Muscle of leg (tissue), 11 donors: Measurements from ENCODE around the gene CDC42BPA. TPM values are rescaled to one million over a fixed set of nuclear protein-coding genes. Genes with fewer than 3 reads are reported as not detected.
"Not testable (repeated sequence)": the region's sequence is repeated elsewhere in the genome, so short reads cannot be mapped to it uniquely, and the experiment has no call there.

ENCODE experiments used
- DNase-seq: peaks from one replicate; pipeline ENCODE4 v3.0.0; 2013
- H3K27ac ChIP-seq: one replicate; pipeline ENCODE4 v1.5.1; 2013; ENCODE audit warnings: mild to moderate bottlenecking, low read length, control low read depth
- H3K27me3 ChIP-seq: one replicate; pipeline ENCODE4 v1.6.1; 2013; ENCODE audit warnings: low read length; ENCODE audit not compliant: control insufficient read depth, insufficient read depth
- H3K36me3 ChIP-seq: one replicate; pipeline ENCODE4 v1.6.1; 2013; ENCODE audit warnings: low read length; ENCODE audit not compliant: control insufficient read depth, insufficient read depth
- H3K4me1 ChIP-seq: one replicate; pipeline ENCODE4 v1.6.1; 2013; ENCODE audit warnings: low read length; ENCODE audit not compliant: control insufficient read depth, insufficient read depth
- H3K4me3 ChIP-seq: one replicate; pipeline ENCODE4 v1.5.1; 2013; ENCODE audit warnings: low read length, control low read depth
- H3K9me3 ChIP-seq: replicated peaks from 2 replicates; pipeline ENCODE4 v1.6.1; 2013; ENCODE audit warnings: low read depth, low read length; ENCODE audit not compliant: control insufficient read depth
- WGBS: methylation state at CpG from one replicate; pipeline ENCODE4 v1.1.5; 2013; ENCODE audit warnings: missing lambda C conversion rate; ENCODE audit not compliant: insufficient coverage; 5-methylcytosine and 5-hydroxymethylcytosine counted together
- polyA plus RNA-seq, 8 donors: library from polyadenylated mRNA; unstranded; fragments of 120-200 nt; gene quantifications; one replicate each; pipeline versions ENCODE4 v1.2.1 to v1.2.3, GENCODE V29; 2013; ENCODE audit warnings: inconsistent platforms in 1 of 8, low replicate concordance in 1 of 8; ENCODE audit not compliant: insufficient read length in 8 of 8, insufficient read depth in 1 of 8
- total RNA-seq: library from RNA; stranded (reverse); fragments of 120-200 nt; gene quantifications from one replicate; pipeline ENCODE4 v1.2.4, GENCODE V29; 2013

The CDC42BPA gene
- total and polyA plus RNA-seq, 9 donors = 22.0 to 38.2 (median 29.3) TPM

DNA sequence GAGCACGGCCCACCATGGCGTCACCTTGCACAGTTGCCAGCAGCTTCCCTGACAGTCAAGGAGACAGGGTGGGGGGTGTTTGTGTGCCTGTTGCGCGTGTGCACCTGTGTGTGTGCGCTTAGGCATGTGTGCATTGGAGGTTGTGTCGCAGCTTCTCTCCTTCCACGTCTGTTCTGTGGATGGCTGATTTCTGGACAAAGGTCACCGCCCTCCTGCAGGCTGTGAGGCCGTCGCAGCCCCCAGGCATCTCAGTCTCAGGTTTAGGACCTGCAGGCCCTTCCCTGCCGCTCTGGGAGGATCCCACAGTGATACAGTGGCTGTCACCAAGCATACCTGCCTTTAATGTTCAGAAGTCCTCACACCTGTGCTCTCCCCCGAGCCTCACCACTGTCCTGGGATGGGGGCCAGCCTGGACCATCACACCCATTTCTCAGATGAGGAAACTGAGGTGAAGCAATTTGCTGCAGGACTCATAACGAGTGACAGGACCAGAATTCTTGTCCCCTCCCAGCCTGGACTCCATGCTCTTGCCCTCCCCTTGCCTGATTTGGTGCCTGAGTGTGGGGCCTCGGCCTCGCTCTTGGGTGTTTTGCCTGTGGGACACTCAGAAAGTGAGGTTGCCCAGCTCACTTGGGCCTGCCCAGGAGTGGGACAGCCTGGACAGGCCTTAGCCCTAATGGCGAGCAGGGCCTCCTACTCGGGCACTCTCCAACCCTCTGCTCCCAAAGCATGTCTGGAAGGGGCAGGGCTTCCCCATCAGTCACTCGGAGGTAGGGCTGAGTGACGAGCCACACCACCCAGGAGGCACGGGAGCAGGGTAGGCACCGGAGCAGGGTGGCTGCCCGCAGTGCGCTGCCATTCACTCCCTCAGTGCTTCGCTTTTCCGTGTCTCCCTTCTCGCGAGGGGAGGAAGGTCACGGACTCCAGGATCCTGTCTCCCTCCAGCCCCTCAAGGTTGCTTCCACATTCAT lies 355.6 kb downstream of the CDC42BPA start:
- Histone ChIP-seq H3K27ac (no peak overlapping the region), H3K36me3 (peaks cover 28% of the 10 kb centered on the region), H3K9me3 (no peaks in the 10 kb centered on the region), H3K4me1 (peaks cover 9% of the 10 kb centered on the region), H3K27me3 (no peaks in the 10 kb centered on the region), H3K4me3 (no peak overlapping the region)
- no peak for DNase-seq
- WGBS = 86% methylated on average over 24 of the region's 28 CpGs

DNA sequence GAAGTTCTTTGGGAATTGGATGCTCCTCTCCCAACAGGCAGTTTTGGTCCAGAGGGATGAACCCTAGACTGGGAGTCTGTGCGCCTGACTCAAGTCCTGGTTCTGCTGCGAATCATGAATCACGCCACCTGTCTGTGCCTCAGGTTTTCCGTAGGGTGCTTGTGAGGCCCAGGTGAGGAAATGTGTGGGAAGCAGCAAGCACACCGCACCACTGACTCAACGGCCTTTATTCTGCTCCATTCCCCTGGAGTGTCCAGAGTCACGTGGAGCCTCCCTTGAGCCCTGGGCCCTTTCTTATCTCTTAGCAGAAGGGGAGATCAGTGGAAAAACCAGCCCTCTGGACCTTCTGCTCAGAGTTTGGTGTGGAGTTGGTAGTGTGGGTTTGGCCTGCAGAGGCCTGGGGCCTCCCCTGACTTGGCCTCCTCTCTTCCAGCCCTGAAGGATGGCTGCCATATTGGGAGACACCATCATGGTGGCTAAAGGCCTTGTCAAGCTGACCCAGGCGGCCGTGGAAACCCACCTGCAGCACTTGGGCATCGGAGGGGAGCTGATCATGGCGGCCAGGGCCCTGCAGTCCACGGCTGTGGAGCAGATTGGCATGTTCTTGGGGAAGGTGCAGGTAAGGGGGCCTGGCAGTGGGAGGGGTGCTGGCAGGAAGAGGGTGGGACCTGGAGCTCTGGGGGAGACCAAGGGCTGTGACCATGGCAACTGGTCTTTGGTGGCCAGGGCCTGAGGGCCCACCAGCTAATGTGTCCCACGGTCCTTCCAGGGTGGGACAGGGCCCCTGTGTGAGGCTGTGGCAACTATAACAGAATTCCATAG lies 357.1 kb downstream of the CDC42BPA start:
- H3K36me3 ChIP-seq = peaks cover 23% of the 10 kb centered on the region
- 88% methylated on average over 9 of the region's 13 CpGs for WGBS
- no peaks in the 10 kb centered on the region for H3K27me3 ChIP-seq
- DNase-seq = no peak
- no peaks in the 10 kb centered on the region for H3K9me3 ChIP-seq
- H3K4me1 ChIP-seq = peaks cover 9% of the 10 kb centered on the region
- H3K27ac ChIP-seq = no peak overlapping the region
- H3K4me3 ChIP-seq = no peak overlapping the region

DNA sequence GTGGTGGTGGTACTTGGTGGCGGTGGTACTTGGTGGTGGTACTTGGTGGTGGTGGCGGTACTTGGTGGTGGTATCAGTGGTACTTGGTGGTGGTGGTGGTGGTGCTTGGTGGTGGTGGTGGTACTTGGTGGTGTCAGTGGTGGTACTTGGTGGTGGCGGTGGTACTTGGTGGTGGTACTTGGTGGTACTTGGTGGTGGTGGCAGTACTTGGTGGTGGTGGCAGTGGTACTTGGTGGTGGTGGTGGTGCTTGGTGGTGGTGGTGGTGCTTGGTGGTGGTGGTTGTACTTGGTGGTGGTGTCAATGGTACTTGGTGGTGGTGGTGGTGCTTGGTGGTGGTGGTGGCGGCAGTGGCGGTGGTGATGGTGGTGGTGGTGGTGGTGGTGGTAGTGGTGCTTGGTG lies 358.0 kb downstream of the CDC42BPA start:
- Histone ChIP-seq H3K27me3 (no peaks in the 10 kb centered on the region), H3K4me3 (no peak overlapping the region), H3K36me3 (peaks cover 14% of the 10 kb centered on the region), H3K27ac (no peak overlapping the region), H3K4me1 (peaks cover 9% of the 10 kb centered on the region), H3K9me3 (peaks cover 3% of the 10 kb centered on the region)
- 67% methylated on average over 2 of the region's 5 CpGs for WGBS
- DNase-seq = no peak

DNA sequence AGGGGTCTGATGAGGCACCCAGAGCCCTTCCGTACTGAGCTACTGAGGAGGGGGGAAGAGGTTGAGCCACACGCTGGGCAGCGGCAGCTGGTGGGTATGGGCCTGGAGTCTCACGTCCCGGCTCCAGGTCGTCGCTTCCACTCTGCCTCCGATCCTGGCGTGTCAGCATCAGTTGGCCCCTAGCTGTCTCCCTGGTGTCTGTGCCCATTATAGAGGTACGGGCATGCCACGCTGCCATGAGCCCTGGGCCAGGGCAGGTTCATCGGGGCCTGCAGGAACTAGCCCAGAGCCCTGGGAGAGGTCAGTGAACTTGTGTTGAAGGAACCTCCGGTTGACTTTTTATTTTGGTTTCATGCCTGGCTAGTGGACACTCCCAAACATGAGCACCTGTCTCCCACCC lies 360.0 kb downstream of the CDC42BPA start:
- Histone ChIP-seq H3K27me3 (no peaks in the 10 kb centered on the region), H3K36me3 (peaks cover 7% of the 10 kb centered on the region), H3K4me3 (no peak overlapping the region), H3K4me1 (peaks cover 2% of the 10 kb centered on the region), H3K27ac (no peak overlapping the region), H3K9me3 (peaks cover 4% of the 10 kb centered on the region)
- DNase-seq = no peak
- whole genome bisulfite sequencing = 94% methylated on average over 12 of the region's 13 CpGs

DNA sequence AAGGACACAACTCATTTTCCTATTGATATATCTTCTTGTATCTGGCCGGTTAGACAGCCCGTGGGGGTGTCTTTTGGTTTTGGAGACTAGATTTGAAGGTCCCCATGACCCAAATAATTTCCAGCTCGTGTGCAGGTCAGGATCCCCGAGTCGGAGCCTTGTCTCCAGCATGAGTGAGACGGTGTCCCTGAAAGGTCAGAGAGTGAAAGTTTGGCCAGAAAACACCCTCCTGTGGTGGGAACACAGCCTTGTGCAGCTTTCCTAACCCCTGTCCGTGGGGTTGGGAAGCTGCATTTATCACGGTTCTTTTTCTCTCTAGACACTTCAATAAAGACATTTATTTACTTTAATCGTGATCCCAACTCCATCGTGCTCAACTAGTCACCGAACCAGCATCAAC lies 360.6 kb downstream of the CDC42BPA start:
- Histone ChIP-seq H3K9me3 (peaks cover 4% of the 10 kb centered on the region), H3K36me3 (peaks cover 4% of the 10 kb centered on the region), H3K4me3 (no peak overlapping the region), H3K27me3 (no peaks in the 10 kb centered on the region), H3K4me1 (peaks cover 2% of the 10 kb centered on the region), H3K27ac (no peak overlapping the region)
- DNase-seq = no peak
- WGBS = 97% methylated on average over 9 of the region's 11 CpGs

DNA sequence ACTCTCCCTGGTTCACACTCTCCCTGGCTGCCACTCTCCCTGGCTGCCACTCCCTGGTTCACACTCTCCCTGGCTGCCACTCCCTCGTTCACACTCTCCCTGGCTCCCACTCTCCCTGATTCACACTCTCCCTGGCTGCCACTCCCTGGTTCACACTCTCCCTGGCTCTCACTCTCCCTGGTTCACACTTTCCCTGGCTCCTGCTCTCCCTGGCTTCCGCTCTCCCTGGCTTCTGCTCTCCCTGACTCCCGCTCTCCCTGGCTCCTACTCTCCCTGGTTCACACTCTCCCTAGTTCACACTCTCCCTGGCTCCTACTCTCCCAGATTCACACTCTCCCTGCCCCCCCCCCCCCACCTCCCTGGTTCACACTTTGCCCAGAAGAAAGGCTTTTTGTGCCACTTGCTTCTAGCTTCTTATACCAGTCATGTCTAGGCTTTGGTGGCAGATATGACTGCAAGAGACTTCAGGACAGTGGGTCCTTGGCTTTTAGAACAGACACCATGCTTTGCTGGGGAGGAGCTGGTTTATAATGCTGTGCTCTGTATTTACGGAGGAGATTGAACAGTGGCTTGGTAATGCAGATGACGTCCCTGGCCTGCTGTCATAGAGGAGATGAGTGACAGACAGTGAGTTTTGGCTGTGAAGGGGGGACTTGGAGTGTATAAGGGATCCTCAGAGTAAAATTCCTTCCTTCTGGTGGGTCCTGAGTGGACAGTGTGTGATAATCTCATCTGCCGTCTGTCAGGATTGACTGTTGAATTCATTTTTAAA lies 361.2 kb downstream of the CDC42BPA start:
- no peaks in the 10 kb centered on the region for H3K36me3 ChIP-seq
- peaks cover 2% of the 10 kb centered on the region for H3K4me1 ChIP-seq
- DNase-seq = no peak
- WGBS = 88% methylated on average over 5 of the region's 6 CpGs
- no peaks in the 10 kb centered on the region for H3K27me3 ChIP-seq
- no peak overlapping the region for H3K4me3 ChIP-seq
- H3K9me3 ChIP-seq = peaks cover 4% of the 10 kb centered on the region
- H3K27ac ChIP-seq = no peak overlapping the region

DNA sequence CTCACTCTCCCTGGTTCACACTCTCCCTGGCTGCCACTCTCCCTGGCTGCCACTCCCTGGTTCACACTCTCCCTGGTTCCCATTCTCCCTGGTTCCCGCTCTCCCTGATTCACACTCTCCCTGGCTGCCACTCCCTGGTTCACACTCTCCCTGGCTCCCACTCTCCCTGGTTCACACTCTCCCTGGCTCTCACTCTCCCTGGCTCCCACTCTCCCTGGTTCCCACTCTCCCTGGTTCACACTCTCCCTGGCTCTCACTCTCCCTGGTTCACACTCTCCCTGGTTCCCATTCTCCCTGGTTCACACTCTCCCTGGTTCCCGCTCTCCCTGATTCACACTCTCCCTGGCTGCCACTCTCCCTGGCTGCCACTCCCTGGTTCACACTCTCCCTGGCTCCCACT lies 362.4 kb downstream of the CDC42BPA start:
- not testable (repeated sequence) for H3K4me3 ChIP-seq, H3K27ac ChIP-seq, H3K4me1 ChIP-seq, H3K36me3 ChIP-seq, DNase-seq, H3K9me3 ChIP-seq, H3K27me3 ChIP-seq
- 100% methylated on average over 2 of the region's 2 CpGs for WGBS

DNA sequence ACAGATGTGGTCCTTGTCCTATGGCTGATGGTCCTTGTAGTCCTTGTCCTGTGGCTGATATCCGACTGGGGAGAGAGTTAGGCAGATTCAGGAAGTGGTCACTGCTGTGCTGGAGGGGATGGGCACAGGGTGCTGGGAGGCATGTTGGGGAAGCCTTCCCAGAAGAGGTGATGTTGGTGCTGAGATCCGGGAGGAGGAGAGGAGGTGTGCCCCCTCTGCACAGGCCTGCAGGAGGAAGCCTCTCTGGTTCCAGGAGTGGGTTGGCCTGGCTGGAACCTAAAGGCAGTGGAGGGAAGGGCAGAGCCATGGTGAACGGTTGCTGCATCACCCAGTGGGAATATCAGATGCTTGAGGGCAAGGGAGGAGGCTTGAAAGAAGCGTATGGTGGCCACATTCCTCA lies 363.5 kb downstream of the CDC42BPA start:
- H3K27me3 ChIP-seq = no peaks in the 10 kb centered on the region
- peaks cover 4% of the 10 kb centered on the region for H3K9me3 ChIP-seq
- H3K4me1 ChIP-seq = peaks cover 4% of the 10 kb centered on the region
- no peak overlapping the region for H3K4me3 ChIP-seq
- no peak overlapping the region for H3K27ac ChIP-seq
- H3K36me3 ChIP-seq = no peaks in the 10 kb centered on the region
- DNase-seq = no peak
- WGBS = 67% methylated on average over 3 of the region's 4 CpGs

DNA sequence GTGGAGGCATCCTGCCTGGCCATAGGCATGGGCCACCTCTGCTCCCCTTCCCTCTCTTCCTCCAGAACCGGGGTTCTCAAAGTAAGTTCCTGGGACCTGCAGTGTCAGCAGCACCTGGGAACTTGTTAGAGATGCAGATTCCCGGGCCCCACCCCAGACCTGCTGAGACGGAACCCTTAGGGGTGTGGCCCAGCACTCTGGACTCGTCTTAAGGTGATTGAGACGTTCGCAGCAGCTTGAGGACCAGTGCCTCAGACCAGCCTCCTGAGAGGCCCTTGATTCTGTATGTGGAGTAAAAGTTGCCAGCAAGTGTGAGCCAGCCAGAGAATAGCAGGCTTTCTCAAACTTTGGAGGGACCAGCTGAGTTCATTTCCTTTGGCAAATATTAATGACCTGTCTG lies 364.0 kb downstream of the CDC42BPA start:
- H3K9me3 ChIP-seq = peaks cover 4% of the 10 kb centered on the region
- DNase-seq = no peak
- peaks cover 4% of the 10 kb centered on the region for H3K4me1 ChIP-seq
- H3K4me3 ChIP-seq = no peak overlapping the region
- H3K36me3 ChIP-seq = no peaks in the 10 kb centered on the region
- WGBS = 84% methylated on average over 5 of the region's 6 CpGs
- H3K27me3 ChIP-seq = no peaks in the 10 kb centered on the region
- no peak overlapping the region for H3K27ac ChIP-seq
